Measurements from ENCODE around the gene TMIGD3. TPM values are rescaled to one million over a fixed set of nuclear protein-coding genes. Genes with fewer than 3 reads are reported as not detected.

Gene TMIGD3
- total RNA-seq, 4 donors from 2014 or later, result 1.7 to 2.6 (median 2.3) TPM

GRCh38 chr1:111446546-111446945, 56.9 kb downstream of the TMIGD3 start:
- H3K36me3 ChIP-seq, result peaks cover 24 to 66% (median 49%) of the 10 kb centered on the region in 4 donors
- no peaks in the 10 kb centered on the region for H3K27me3 ChIP-seq
- whole genome bisulfite sequencing, result 96% methylated on average over 4 of the region's 4 CpGs
- no peaks in the 10 kb centered on the region for H3K9me3 ChIP-seq
- no peak for TF ChIP-seq POLR2A (IDR thresholded peaks at IDR 0.05; ENCODE audit: low read depth)
- no peak for TF ChIP-seq POLR2AphosphoS5 (IDR thresholded peaks at IDR 0.05)
- no peak for TF ChIP-seq EP300 (IDR thresholded peaks at IDR 0.05)
- TF ChIP-seq, protein P1, sequence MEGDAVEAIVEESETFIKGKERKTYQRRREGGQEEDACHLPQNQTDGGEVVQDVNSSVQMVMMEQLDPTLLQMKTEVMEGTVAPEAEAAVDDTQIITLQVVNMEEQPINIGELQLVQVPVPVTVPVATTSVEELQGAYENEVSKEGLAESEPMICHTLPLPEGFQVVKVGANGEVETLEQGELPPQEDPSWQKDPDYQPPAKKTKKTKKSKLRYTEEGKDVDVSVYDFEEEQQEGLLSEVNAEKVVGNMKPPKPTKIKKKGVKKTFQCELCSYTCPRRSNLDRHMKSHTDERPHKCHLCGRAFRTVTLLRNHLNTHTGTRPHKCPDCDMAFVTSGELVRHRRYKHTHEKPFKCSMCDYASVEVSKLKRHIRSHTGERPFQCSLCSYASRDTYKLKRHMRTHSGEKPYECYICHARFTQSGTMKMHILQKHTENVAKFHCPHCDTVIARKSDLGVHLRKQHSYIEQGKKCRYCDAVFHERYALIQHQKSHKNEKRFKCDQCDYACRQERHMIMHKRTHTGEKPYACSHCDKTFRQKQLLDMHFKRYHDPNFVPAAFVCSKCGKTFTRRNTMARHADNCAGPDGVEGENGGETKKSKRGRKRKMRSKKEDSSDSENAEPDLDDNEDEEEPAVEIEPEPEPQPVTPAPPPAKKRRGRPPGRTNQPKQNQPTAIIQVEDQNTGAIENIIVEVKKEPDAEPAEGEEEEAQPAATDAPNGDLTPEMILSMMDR (IDR thresholded peaks at IDR 0.05), result no peak
- peaks cover 27 to 43% (median 34%) of the 10 kb centered on the region in 4 donors for H3K4me1 ChIP-seq
- peak; percentile 66 for DNase-seq (ENCODE audit: extremely low spot score)
- intact Hi-C loops (cut with DNase I), result no loop called here
- H3K27ac ChIP-seq (replicated peaks in 1 of 4), result no peak overlapping the region
- no peak overlapping the region for H3K4me3 ChIP-seq

GRCh38 chr1:111444031-111444430, 59.4 kb downstream of the TMIGD3 start:
- Histone ChIP-seq H3K27me3 (no peaks in the 10 kb centered on the region), H3K27ac (replicated peaks in 1 of 4) (no peak overlapping the region), H3K4me3 (no peak overlapping the region), H3K4me1 (peaks cover 9 to 25% (median 16%) of the 10 kb centered on the region in 4 donors), H3K36me3 (peaks cover 46 to 83% (median 74%) of the 10 kb centered on the region in 4 donors), H3K9me3 (no peaks in the 10 kb centered on the region)
- 72% methylated on average over 3 of the region's 3 CpGs for WGBS
- TF ChIP-seq, protein P1 (IDR thresholded peaks at IDR 0.05), result no peak
- no peak for TF ChIP-seq EP300 (IDR thresholded peaks at IDR 0.05)
- TF ChIP-seq POLR2AphosphoS5 (IDR thresholded peaks at IDR 0.05), result no peak
- TF ChIP-seq POLR2A (IDR thresholded peaks at IDR 0.05; ENCODE audit: low read depth), result no peak
- intact Hi-C loops (cut with DNase I), result no loop called here
- peak; percentile 85 for DNase-seq (ENCODE audit: extremely low spot score)

DNA sequence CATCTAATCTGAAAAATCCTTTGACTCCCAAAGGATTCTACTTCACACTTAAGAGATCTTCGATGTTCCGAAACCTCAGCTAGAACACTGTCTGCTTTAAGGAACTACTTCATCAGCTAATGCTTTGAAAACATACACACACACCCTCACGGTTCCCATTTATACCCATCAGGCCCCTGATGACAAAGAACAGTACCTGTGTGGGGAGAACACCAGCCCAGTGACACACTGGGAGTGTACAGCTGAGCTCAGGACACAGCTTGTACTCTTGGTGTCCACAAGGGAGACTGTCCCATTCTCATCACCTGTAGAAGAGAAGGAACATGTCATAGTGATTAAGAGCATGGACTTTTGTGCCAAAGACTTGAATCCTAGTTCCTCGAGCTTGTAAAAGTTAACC, 61.0 kb downstream of the TMIGD3 start:
- 82% methylated on average over 4 of the region's 4 CpGs for WGBS
- Histone ChIP-seq H3K9me3 (no peaks in the 10 kb centered on the region), H3K36me3 (peaks cover 60 to 99% (median 89%) of the 10 kb centered on the region in 4 donors), H3K4me3 (no peak overlapping the region), H3K4me1 (peaks cover 3 to 11% (median 5%) of the 10 kb centered on the region in 4 donors), H3K27ac (replicated peaks in 1 of 4) (no peak overlapping the region), H3K27me3 (no peaks in the 10 kb centered on the region)
- no peak for TF ChIP-seq POLR2AphosphoS5 (IDR thresholded peaks at IDR 0.05)
- no peak for TF ChIP-seq POLR2A (IDR thresholded peaks at IDR 0.05; ENCODE audit: low read depth)
- TF ChIP-seq EP300 (IDR thresholded peaks at IDR 0.05), result no peak
- TF ChIP-seq, protein P1 (IDR thresholded peaks at IDR 0.05), result no peak
- DNase-seq (ENCODE audit: extremely low spot score), result no peak
- intact Hi-C loops (cut with DNase I), result no loop called here

DNA sequence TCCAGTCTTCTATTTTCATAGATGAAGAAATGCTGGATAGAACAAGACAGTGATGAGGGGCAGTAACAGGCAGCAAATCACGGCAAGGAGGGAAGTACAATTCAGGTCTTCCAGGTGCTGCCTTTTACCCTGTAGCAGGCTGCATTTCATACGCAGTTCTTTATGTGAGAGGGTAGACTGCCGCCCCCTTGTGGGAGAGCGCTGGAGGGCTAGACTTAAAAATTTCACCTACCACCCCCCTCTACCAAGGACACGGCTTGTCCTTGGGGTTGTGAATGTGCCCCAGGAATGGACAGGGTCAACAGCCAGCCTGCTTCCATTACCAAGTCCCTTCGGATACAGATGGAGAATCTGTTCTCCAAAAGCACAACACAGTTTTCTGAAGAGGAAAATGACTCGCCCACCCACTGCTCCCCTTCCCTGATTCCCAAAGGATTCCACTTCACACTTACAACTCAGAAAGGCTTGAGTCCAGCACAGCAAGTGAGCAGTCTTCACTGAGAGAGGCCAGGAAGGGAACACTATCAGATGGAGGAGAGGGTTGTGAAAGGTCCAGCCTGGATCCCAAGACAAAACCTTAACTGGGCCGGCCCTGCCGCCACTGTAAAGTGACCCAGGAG, 61.8 kb downstream of the TMIGD3 start:
- Histone ChIP-seq H3K36me3 (peaks cover 63 to 97% (median 90%) of the 10 kb centered on the region in 4 donors), H3K27me3 (no peaks in the 10 kb centered on the region), H3K27ac (replicated peaks in 1 of 4) (no peak overlapping the region), H3K4me3 (no peak overlapping the region), H3K9me3 (no peaks in the 10 kb centered on the region), H3K4me1 (peaks cover 0 to 3% (median 0%) of the 10 kb centered on the region in 4 donors)
- WGBS, result 57% methylated on average over 5 of the region's 9 CpGs
- TF ChIP-seq POLR2A (IDR thresholded peaks at IDR 0.05; ENCODE audit: low read depth), result no peak
- no peak for TF ChIP-seq EP300 (IDR thresholded peaks at IDR 0.05)
- TF ChIP-seq POLR2AphosphoS5 (IDR thresholded peaks at IDR 0.05), result no peak
- TF ChIP-seq, protein P1 (IDR thresholded peaks at IDR 0.05), result peak in 2 of 3 experiments; percentile 8 to 40
- intact Hi-C loops (cut with DNase I), result no loop called here
- DNase-seq (ENCODE audit: extremely low spot score), result peak; percentile 68
